ENCODE results near the gene SPATA2. TPM values are rescaled to one million over a fixed set of nuclear protein-coding genes. Genes with fewer than 3 reads are reported as not detected.

Gene SPATA2
- total and polyA plus RNA-seq, 2 of the 8 experiments (the other 6 are each of a cell fraction or from before 2014, with no cell fraction given) = 11.0 to 13.0 TPM

GRCh38 chr20:49936153-49937026, 21.1 kb upstream of the SPATA2 start, which contains the start of gene RNF114:
TSS of gene RNF114 (plus strand) at chr20:49936397. CDS start at chr20:49936413, 16 bp downstream.
- peak; percentile 44 to 88 for DNase-seq (ENCODE audit: low read depth in 1 of 2, low spot score in 2 of 2)
- no peak within 1 kb of the TSS for H3K23ac ChIP-seq (ENCODE audit: insufficient read length)
- H2AFZ ChIP-seq (ENCODE audit: low read length) = no peak within 1 kb of the TSS; the same call in 1 of the 2 replicates
- CTCF ChIA-PET (ENCODE audit: partially characterized antibody) = interaction anchor here (0.8 to 1.7 kb wide), 4 partner anchors 11 to 242 kb away, joined by 3 to 10 read pairs (median 4); no protein-coding TSS in a partner anchor
- no peak for FAIRE-seq
- peak within 1 kb of the TSS; percentile 54; the same call in 1 of the 2 replicates for H4K8ac ChIP-seq (ENCODE audit: extremely low read depth, insufficient read depth, low read length)
- H3K23me2 ChIP-seq (ENCODE audit: low read depth, low read length) = peaks cover 7% of the 10 kb centered on the region; the same call in 1 of the 2 replicates
- peak within 1 kb of the TSS; percentile 74 to 99 (median 91) for H3K4me3 ChIP-seq (ENCODE audit: extremely low read depth in 1 of 4, insufficient read depth in 2 of 4, low read depth in 3 of 4, low read length in 4 of 4)
- H3K9ac ChIP-seq (replicated peaks in 1 of 4; ENCODE audit: extremely low read depth in 1 of 4, low read depth in 3 of 4, low read length in 3 of 4) = peak within 1 kb of the TSS; percentile 49 to 77 (median 66)
- H3K36me3 ChIP-seq (ENCODE audit: control insufficient read depth in 2 of 4, insufficient read depth in 4 of 4, low read length in 3 of 4) = peaks cover 0 to 10% (median 0%) of the 10 kb centered on the region in 4 experiments; a peak in 4 of 8 replicates
- H4K20me1 ChIP-seq (replicated peaks in 1 of 2; ENCODE audit: control insufficient read depth in 1 of 2, insufficient read depth in 2 of 2, low read length in 2 of 2) = peaks cover 6 to 10% of the 10 kb centered on the region in 2 experiments
- peak within 1 kb of the TSS; percentile 76; the same call in 1 of the 2 replicates for H3K27ac ChIP-seq (ENCODE audit: low read depth, low read length)
- POLR2A ChIA-PET (ENCODE audit: partially characterized antibody) = interaction anchor here (1.1 to 1.7 kb wide), 6 partner anchors 14 to 133 kb away, joined by 3 to 5 read pairs (median 4); partner anchors contain the start of gene SNAI1
- H2BK20ac ChIP-seq (ENCODE audit: low read length) = 0 out of 2 replicates have a peak within 1 kb of the TSS, but pooled peaks have one; percentile 61
- H3K4ac ChIP-seq (replicated peaks; ENCODE audit: insufficient read length, low read depth, low read length) = no peak within 1 kb of the TSS
- 5% methylated on average over 52 of the region's 79 CpGs; no CpG with 5 or more reads in 1 of the 2 experiments for WGBS, 2 experiments (ENCODE audit: extremely low coverage in 1 of 2, insufficient coverage in 1 of 2, insufficient read length in 1 of 2, insufficient replicate concordance in 2 of 2, low coverage in 1 of 2, low lambda C conversion rate in 2 of 2, missing lambda C conversion rate in 1 of 2)
- H3K18ac ChIP-seq (ENCODE audit: extremely low read depth, low read length) = peak within 1 kb of the TSS; percentile 28; the same call in 1 of the 2 replicates
- H3K56ac ChIP-seq (replicated peaks; ENCODE audit: insufficient read length, low read depth, low read length) = no peak within 1 kb of the TSS
- H3K9me3 ChIP-seq (ENCODE audit: insufficient read depth in 2 of 2, low read depth in 1 of 2, low read length in 1 of 2) = no peaks in the 10 kb centered on the region
- no peak within 1 kb of the TSS for H4K5ac ChIP-seq (ENCODE audit: insufficient read length, low read depth, low read length)
- no peak within 1 kb of the TSS for H2BK120ac ChIP-seq (replicated peaks; ENCODE audit: low read depth, low read length)
- no peak within 1 kb of the TSS for H3K14ac ChIP-seq (ENCODE audit: insufficient read length)
- H3K4me1 ChIP-seq (replicated peaks in 1 of 4; ENCODE audit: control insufficient read depth in 3 of 4, insufficient read depth in 4 of 4, low read length in 3 of 4) = peaks cover 3 to 14% (median 8%) of the 10 kb centered on the region in 4 experiments; a peak in 5 of 7 replicates
- 0 out of 2 replicates have a peak within 1 kb of the TSS, but pooled peaks have one; percentile 92 for H2BK15ac ChIP-seq (ENCODE audit: low read length)
- H2BK12ac ChIP-seq (ENCODE audit: low read depth, low read length) = peak within 1 kb of the TSS; percentile 68; the same call in 1 of the 2 replicates
- H4K91ac ChIP-seq (replicated peaks; ENCODE audit: insufficient read length, low read length) = peak within 1 kb of the TSS; percentile 65
- no peak within 1 kb of the TSS for H2AK5ac ChIP-seq (ENCODE audit: low read depth, low read length)
- 0 out of 2 replicates have a peak within 1 kb of the TSS, but pooled peaks have one; percentile 60 for H2BK5ac ChIP-seq (ENCODE audit: low read depth, low read length)
- peaks cover 10% of the 10 kb centered on the region for H3K79me1 ChIP-seq (ENCODE audit: low read depth, low read length)
- peaks cover 19 to 49% of the 10 kb centered on the region in 2 experiments for H3K79me2 ChIP-seq (ENCODE audit: control insufficient read depth in 1 of 2, insufficient read depth in 2 of 2, low read length in 2 of 2)
- H3K4me2 ChIP-seq (ENCODE audit: insufficient read depth in 1 of 2, low read depth in 2 of 2, low read length in 2 of 2) = peak within 1 kb of the TSS; percentile 94 to 98
- no peaks in the 10 kb centered on the region for H3K27me3 ChIP-seq (replicated peaks in 1 of 4; ENCODE audit: control insufficient read depth in 3 of 4, extremely low read depth in 1 of 4, insufficient read depth in 3 of 4, low read length in 3 of 4)
- TF ChIP-seq RNF2 (IDR thresholded peaks at IDR 0.05; ENCODE audit: borderline replicate concordance, low read depth, low read length, missing control alignments, poor library complexity, severe bottlenecking) = no peak
- peak; percentile 51 for TF ChIP-seq KDM4A (IDR thresholded peaks at IDR 0.05; ENCODE audit: low read depth, low read length, severe bottlenecking)
- peak; percentile 54 to 74; a peak in 2 of 4 replicates for TF ChIP-seq SIN3A (conservative IDR thresholded peaks at IDR 0.05 in 1 of 2, IDR thresholded peaks at IDR 0.05 in 1 of 2; ENCODE audit: low read depth in 1 of 2, low read length in 2 of 2)
- TF ChIP-seq YY1 (IDR thresholded peaks at IDR 0.05; ENCODE audit: low read depth, low read length) = peak; percentile 93
- peak; percentile 59; the same call in 1 of the 2 replicates for TF ChIP-seq CREB1 (IDR thresholded peaks at IDR 0.05)
- peak; percentile 93 for TF ChIP-seq PHF8 (conservative IDR thresholded peaks at IDR 0.05; ENCODE audit: low read depth, low read length)
- TF ChIP-seq TAF1 (IDR thresholded peaks at IDR 0.05; ENCODE audit: low read depth, low read length) = peak; percentile 80
- peak; percentile 60; the same call in 1 of the 2 replicates for TF ChIP-seq POLR2AphosphoS5 (IDR thresholded peaks at IDR 0.05; ENCODE audit: low read depth, low read length)
- peak; percentile 67 for TF ChIP-seq CEBPB (IDR thresholded peaks at IDR 0.05; ENCODE audit: low read depth, low read length)
- peak; percentile 97 for TF ChIP-seq SP1 (IDR thresholded peaks at IDR 0.05; ENCODE audit: low read depth, low read length)

Measured in H1 (cell line).